GM19043 (cell line): ENCODE measurements around the gene ACTA2.
A peak's percentile ranks its signal among the peaks of the same experiment; 100 is the strongest.

Source experiments
- ATAC-seq: cut with Tn5 transposase; IDR thresholded peaks from one replicate; pipeline ENCODE4 v1.9.1; 2021; ENCODE audit warnings: low read depth; ENCODE audit not compliant: unreplicated experiment

The ACTA2 gene

DNA sequence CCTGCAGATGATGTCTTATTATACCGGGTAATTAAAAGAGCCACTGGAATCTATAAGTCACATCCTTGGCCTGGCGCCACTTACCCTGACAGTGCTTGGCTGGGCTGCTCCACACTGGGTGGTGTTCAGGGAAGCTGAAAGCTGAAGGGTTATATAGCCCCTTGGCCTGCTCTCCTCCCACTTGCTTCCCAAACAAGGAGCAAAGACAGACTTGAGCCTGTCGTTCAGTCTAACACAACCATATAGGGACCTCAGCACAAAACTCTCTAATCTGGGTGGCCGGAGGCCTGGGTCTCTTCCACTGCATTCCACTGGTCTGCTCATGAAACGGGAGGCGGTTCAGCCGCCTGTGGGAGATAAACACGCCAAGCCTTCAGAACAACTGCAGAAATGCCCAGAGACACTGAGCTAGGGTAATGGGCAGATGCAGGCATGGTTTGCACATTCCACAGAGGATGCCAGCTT, at the start of gene ACTA2:
TSS of gene ACTA2 (minus strand) at position 127 of the 465 bp plus-strand sequence. CDS start 3,843 bp downstream, outside the sequence.
- ATAC-seq, result no peak

GRCh38 chr10:89001729-89002072, 49.1 kb upstream of the ACTA2 start:
- ATAC-seq, result no peak

- ATAC-seq, result no peak
These were observed 48.6 kb upstream of the ACTA2 start for GRCh38 chr10:89001024-89001728.

GRCh38 chr10:88999625-89000024, 47.1 kb upstream of the ACTA2 start:
- ATAC-seq, result no peak

DNA sequence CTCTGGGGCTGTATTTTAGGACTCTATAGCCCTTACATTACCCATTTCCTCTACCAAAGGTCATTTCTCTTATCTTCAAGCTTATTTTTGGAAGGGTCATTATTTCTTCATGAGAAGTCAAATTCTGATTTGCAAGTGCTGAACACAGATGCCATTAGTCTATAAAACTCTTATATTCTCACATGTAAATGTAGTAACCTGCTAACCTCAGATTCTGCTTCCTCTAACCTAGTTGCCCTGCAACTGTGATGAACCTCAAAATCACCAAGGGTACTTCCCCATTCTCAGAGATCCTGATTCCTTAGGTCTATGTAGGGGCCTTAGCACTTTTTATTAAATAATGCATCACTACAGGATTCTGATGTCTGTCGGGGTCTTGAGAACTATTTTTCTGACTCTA, 44.4 kb upstream of the ACTA2 start:
- peak; percentile 68 for ATAC-seq

DNA sequence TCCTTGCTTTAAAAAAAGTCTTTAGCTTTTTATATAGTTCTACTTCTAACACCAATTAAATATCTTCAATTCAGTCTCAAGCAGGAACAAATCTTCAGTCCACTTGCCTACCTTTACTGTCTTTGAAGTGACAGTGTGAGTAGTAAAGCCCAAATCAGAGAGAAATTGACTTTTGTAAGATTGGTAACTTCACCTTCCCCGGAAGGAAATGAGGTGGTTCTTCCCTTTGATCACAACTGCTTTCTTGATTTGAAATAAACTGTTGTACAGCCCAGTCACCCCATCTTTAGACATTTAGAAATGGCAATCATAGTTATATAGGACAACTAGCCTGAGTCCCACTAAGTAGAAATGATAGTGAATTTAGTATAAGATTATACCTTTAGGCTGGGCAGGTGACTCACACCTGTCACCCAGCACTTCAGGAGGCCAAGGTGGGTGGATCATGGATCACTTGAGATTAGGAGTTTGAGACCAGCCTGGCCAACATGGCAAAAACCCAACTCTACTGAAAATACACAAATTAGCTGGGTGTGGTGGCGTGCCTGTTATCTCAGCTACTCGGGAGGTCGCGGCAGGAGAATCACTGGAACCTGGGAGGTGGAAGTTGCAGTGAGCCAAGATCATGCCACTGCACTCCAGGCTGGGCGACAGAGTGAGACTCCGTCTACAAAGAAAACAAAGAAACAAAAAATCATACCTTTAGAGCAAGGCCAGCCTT, 42.7 kb upstream of the ACTA2 start:
- no peak for ATAC-seq

GRCh38 chr10:88994019-88994418, 41.4 kb upstream of the ACTA2 start:
- ATAC-seq, result no peak

DNA sequence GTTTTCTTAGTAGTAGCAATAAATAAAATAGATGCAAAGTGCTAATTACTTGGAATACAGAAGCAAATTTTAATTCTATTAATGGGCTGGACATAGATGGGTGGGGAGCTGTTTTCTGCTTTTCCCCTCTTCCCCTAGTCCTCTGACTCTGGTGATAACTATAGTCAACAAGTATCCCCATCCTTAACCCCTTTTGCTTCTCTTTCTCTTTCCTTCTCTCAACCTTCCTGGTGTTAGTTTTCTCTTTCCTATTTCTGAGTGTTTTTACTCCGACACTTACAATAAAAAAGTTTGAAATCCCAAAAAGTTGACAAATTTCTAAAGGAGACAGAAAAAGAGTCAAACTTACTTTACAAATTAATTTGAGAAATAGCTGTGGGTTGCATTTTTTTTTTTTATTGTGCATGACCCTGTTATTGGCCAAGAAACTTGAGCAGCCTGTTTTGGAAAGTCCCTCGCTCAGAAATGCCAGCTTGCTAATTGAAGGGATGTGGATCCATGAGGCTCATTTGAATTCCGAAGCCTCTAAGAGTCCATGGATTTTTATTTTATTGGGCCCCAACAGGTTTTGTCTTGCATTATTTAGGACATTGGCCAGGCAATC, 40.5 kb upstream of the ACTA2 start:
- ATAC-seq, result no peak

GRCh38 chr10:88991899-88992320, 39.3 kb upstream of the ACTA2 start:
- ATAC-seq, result no peak

- peak; percentile 26 for ATAC-seq
These were observed 38.8 kb upstream of the ACTA2 start for GRCh38 chr10:88991161-88991898.

DNA sequence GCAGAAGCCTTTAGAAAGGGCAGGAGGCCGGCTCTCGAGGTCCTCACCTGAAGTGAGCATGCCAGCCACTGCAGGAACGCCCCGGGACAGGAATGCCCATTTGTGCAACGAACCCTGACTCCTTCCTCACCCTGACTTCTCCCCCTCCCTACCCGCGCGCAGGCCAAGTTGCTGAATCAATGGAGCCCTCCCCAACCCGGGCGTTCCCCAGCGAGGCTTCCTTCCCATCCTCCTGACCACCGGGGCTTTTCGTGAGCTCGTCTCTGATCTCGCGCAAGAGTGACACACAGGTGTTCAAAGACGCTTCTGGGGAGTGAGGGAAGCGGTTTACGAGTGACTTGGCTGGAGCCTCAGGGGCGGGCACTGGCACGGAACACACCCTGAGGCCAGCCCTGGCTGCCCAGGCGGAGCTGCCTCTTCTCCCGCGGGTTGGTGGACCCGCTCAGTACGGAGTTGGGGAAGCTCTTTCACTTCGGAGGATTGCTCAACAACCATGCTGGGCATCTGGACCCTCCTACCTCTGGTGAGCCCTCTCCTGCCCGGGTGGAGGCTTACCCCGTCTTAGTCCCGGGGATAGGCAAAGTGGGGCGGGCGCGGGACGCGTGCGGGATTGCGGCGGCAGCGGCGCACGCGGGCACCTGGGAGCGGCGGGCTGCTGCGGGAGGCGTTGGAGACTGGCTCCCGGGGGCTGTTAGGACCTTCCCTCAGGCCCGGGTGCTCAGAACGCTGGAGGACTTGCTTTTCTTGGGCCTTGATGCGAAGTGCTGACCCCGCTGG, 38.0 kb upstream of the ACTA2 start, which contains the start of gene FAS:
TSS of gene FAS (plus strand) at position 415 of the 777 bp plus-strand sequence. CDS start at position 494, 79 bp downstream.
- peak; percentile 60 for ATAC-seq

DNA sequence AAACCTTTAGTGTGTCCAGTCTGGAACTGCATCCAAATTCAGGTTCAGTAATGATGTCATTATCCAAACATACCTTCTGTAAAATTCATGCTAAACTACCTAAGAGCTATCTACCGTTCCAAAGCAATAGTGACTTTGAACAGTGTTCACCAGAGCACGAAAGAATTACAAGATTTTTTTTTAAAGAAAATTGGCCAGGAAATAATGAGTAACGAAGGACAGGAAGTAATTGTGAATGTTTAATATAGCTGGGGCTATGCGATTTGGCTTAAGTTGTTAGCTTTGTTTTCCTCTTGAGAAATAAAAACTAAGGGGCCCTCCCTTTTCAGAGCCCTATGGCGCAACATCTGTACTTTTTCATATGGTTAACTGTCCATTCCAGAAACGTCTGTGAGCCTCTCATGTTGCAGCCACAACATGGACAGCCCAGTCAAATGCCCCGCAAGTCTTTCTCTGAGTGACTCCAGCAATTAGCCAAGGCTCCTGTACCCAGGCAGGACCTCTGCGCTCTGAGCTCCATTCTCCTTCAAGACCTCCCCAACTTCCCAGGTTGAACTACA, 37.3 kb upstream of the ACTA2 start:
- peak; percentile 3 for ATAC-seq

- ATAC-seq, result no peak
These were observed 36.9 kb upstream of the ACTA2 start for GRCh38 chr10:88989423-88989822.

- ATAC-seq, result no peak
These were observed 35.3 kb upstream of the ACTA2 start for GRCh38 chr10:88987840-88988239.

- ATAC-seq, result no peak
These were observed 34.7 kb upstream of the ACTA2 start for GRCh38 chr10:88987243-88987725.

- no peak for ATAC-seq
These were observed 34.1 kb upstream of the ACTA2 start for GRCh38 chr10:88986549-88987242.

DNA sequence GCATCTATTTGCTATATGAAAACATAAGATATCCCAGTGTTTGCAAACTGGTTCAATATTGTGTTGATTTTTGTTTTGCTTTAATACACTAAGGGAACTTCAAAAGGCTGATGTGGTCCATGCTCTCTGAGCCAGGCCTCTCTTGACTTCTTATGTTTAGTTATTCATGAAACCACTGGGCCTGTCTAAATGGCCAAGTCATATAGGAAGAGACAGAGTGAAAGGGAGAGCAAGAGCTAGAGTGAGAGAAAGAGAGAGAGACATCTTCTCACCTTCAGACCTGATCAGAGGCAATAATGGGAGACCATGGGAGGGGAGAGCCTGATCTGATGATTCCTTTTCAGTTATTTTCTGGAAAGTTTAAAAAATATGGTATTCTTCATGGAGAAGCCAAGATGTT, 32.0 kb upstream of the ACTA2 start:
- no peak for ATAC-seq

GRCh38 chr10:88983939-88984338, 31.4 kb upstream of the ACTA2 start:
- ATAC-seq, result no peak

DNA sequence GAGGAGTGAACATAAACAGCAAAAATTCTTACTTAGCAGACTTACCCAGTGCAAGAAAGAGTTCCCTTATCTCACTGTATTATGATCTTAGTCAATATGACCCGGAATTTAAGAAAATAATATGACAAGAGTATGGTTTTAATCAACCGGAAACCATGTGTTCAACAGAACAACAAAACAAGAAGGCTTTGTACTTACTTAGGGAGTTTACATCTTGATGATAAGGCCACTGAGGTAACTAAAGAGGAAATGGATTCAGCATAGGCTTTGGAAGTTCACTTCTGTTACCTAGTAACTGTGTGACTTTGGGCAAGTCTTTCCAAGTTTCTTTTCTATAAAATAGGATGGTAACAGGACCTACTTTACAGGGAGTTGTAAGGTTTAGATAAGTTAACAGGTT, 30.6 kb upstream of the ACTA2 start:
- ATAC-seq, result no peak
